ENCODE results near the gene AP2S1.

The AP2S1 gene

DNA sequence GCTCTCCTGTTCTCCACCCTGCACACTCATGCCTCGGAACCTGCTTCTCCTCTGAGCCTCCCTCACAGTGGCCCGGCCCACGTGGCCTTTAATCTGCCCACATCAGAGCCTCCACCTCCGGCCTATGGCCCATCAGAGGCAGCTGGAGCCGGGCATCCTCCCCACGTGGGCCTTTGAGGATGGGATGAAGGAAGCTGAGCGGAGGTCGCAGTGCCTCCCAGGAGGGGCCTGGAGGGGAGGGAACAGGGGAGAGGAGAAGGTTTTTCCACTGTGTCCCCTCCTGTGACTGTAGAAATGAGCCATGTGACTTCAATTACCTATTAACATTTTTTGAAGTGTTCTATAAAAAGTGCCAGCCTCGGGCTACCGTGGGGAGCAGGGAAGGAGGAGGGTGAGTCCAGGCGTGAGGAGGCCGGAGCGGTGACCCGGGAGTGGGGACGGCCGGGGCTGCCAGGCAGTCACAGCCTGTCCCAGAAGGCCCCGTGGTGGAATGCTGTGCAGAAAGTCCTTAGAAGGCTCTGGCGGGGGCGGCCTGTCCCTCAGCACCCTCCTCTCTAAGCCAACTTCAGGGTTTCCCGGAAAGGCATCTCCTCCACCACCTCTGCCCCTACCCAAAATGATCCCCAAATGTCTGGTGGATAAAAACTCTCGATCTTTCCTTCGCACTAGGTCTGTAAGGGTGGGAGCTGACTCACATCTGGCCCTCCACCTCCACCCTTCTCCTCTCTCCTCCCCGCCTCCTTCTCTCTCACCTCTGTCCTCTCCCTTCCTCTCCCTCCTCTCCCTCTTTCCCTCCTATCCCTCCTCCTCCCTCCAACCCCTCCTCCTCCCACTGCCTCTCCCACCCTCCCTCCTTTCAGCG lies 37.4 kb downstream of the AP2S1 start:
- TF ChIP-seq EGR1 (IDR thresholded peaks at IDR 0.05) (no peak), YY1 (IDR thresholded peaks at IDR 0.05; ENCODE audit: low read depth) (no peak), REST (IDR thresholded peaks at IDR 0.05; ENCODE audit: low read depth) (no peak)

DNA sequence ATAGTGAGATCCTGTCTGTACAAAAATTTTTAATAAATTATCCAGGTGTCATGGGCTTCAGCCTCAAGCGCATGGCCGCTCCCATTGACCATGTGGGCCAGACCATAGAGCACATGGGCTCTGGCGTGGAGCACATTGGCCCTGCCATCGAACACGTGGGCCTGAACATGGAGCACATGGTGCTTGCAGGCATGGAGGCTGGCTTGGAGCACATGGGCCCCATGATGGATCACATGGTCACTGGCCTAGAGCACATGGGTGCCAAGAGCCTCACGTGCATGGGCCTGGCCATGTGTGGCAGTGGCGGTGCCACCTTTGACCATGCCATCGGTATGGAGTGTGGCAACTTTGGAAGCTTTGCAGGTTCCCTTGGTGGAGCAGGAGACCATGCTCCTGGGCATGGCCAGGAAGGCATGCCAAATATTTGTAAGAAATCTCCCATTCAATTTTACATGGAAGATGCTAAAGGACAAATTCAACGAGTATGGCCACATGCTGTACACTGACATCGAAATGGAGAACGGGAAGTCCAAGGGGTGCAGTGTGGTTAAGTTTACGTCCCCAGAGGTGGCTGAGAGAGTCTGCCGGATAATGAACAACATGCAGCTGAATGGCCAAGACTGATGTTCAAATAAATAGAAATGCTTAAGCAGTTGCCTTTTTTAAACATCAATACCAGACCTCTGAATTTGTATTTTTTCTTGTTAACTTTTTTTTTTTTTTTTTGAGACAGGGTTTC lies 40.9 kb downstream of the AP2S1 start:
- no peak for TF ChIP-seq CREB1 (IDR thresholded peaks at IDR 0.05; ENCODE audit: low read depth)
- TF ChIP-seq YY1 (IDR thresholded peaks at IDR 0.05; ENCODE audit: low read depth) = no peak
- no peak for TF ChIP-seq NFIC (IDR thresholded peaks at IDR 0.05)
- TF ChIP-seq TAF1 (IDR thresholded peaks at IDR 0.05; ENCODE audit: low read depth) = no peak
- TF ChIP-seq EGR1 (IDR thresholded peaks at IDR 0.05) = no peak
- TF ChIP-seq RAD21 (IDR thresholded peaks at IDR 0.05; ENCODE audit: low read depth) = no peak
- no peak for TF ChIP-seq ZBTB7A (IDR thresholded peaks at IDR 0.05; ENCODE audit: low read depth)
- no peak for TF ChIP-seq REST (IDR thresholded peaks at IDR 0.05; ENCODE audit: low read depth)
- TF ChIP-seq EP300 (IDR thresholded peaks at IDR 0.05; ENCODE audit: borderline replicate concordance) = no peak
- no peak for TF ChIP-seq USF1 (IDR thresholded peaks at IDR 0.05)
- TF ChIP-seq FOXM1 (IDR thresholded peaks at IDR 0.05; ENCODE audit: borderline replicate concordance, low read depth) = no peak
- TF ChIP-seq, protein P1, sequence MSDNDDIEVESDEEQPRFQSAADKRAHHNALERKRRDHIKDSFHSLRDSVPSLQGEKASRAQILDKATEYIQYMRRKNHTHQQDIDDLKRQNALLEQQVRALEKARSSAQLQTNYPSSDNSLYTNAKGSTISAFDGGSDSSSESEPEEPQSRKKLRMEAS (IDR thresholded peaks at IDR 0.05) = no peak
- no peak for TF ChIP-seq TCF12 (IDR thresholded peaks at IDR 0.05; ENCODE audit: low read depth)
- no peak for TF ChIP-seq CEBPB (IDR thresholded peaks at IDR 0.05)
- TF ChIP-seq TEAD4 (IDR thresholded peaks at IDR 0.05) = no peak

DNA sequence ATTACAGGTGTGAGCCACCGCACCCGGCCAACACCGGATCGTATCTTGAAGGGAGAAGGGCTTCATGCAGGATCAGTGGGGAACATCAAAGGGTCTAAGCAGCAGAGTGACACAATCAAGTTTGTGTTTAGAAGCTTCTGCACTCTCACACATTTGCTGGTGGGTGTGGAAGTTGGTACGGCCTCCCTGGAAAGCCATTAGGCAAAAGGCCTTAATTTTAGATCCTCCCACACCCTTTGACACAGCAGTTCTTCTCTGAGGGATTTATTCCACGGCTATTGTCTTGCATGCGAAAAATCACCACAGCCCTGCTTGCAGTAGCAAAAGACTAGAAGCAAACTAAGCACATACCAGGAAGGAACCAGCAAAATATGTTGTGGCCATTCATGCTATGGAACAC lies 44.0 kb downstream of the AP2S1 start:
- TF ChIP-seq EGR1 (IDR thresholded peaks at IDR 0.05) (no peak), TEAD4 (IDR thresholded peaks at IDR 0.05) (no peak), RAD21 (IDR thresholded peaks at IDR 0.05; ENCODE audit: low read depth) (no peak), TAF1 (IDR thresholded peaks at IDR 0.05; ENCODE audit: low read depth) (no peak), TCF12 (IDR thresholded peaks at IDR 0.05; ENCODE audit: low read depth) (no peak), REST (IDR thresholded peaks at IDR 0.05; ENCODE audit: low read depth) (no peak), YY1 (IDR thresholded peaks at IDR 0.05; ENCODE audit: low read depth) (no peak), FOXM1 (IDR thresholded peaks at IDR 0.05; ENCODE audit: borderline replicate concordance, low read depth) (no peak)
- TF ChIP-seq, protein P1 (IDR thresholded peaks at IDR 0.05) = no peak

GRCh38 chr19:46803555-46803954 lies 47.1 kb downstream of the AP2S1 start:
- TF ChIP-seq YY1 (IDR thresholded peaks at IDR 0.05; ENCODE audit: low read depth) (no peak), USF1 (IDR thresholded peaks at IDR 0.05) (no peak), TAF1 (IDR thresholded peaks at IDR 0.05; ENCODE audit: low read depth) (no peak), TCF12 (IDR thresholded peaks at IDR 0.05; ENCODE audit: low read depth) (no peak), EP300 (IDR thresholded peaks at IDR 0.05; ENCODE audit: borderline replicate concordance) (no peak), NFIC (IDR thresholded peaks at IDR 0.05) (no peak), CEBPB (IDR thresholded peaks at IDR 0.05) (no peak), TEAD4 (IDR thresholded peaks at IDR 0.05) (no peak), CREB1 (IDR thresholded peaks at IDR 0.05; ENCODE audit: low read depth) (no peak), ZBTB7A (IDR thresholded peaks at IDR 0.05; ENCODE audit: low read depth) (no peak)
- TF ChIP-seq, protein P1 (IDR thresholded peaks at IDR 0.05) = no peak
